A673 (cell line): ENCODE measurements around the gene MIEF2.

ENCODE experiments used
- EZH2 ChIP-seq: fragments of 200-600 bp; sonication (generic); IDR thresholded peaks from 2 replicates; pipeline ENCODE4 v1.6.1; 2017; ENCODE audit warnings: borderline replicate concordance, low read depth, mild to moderate bottlenecking, mixed read lengths, antibody characterized with exemption, low read length; ENCODE audit not compliant: poor library complexity, severe bottlenecking
- TF ChIP-seq, protein P1 (sequence below): fragments of 300-800, 200-600 bp; sonication (generic); conservative IDR thresholded peaks from 2 replicates; pipeline ENCODE4 v1.5.1; 2017; ENCODE audit warnings: low read depth, mild to moderate bottlenecking, antibody characterized with exemption, low read length, moderate library complexity, mixed read lengths

DNA sequence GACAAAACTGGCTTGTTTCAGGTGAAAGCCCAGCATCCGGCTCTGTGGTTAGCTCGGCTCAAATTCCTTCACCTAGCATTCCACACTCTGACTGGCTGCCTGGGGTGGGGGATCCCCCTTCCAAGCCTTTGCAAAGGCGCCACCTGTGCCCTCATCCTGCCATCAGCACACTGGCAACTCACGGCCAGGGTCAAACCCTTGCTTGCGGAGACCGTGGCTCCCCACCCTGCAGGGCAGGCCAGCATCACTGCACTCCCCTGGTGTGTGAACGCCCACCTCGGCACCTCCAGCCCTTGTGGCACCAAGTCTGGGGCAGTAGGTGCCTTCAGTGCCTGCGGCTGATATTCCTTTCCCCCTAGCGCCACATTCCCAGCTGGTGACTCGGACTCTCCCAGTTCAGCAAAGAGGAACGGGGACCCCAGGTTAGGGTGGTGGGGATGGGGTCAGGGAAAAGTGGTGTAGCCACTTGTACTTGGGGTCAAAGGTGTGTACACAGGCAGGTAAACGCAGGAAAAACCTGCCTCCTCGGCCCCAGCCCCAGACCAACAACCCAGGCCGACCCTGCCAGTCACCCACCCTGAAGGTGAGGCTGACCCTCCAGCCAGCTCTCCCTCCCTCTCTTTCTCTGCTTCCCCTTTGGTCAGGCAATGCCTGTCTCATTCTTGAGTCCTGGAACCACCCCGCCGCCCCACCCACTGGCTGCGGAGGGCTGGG is 3.0 kb upstream of the MIEF2 start:
- TF ChIP-seq, protein P1, sequence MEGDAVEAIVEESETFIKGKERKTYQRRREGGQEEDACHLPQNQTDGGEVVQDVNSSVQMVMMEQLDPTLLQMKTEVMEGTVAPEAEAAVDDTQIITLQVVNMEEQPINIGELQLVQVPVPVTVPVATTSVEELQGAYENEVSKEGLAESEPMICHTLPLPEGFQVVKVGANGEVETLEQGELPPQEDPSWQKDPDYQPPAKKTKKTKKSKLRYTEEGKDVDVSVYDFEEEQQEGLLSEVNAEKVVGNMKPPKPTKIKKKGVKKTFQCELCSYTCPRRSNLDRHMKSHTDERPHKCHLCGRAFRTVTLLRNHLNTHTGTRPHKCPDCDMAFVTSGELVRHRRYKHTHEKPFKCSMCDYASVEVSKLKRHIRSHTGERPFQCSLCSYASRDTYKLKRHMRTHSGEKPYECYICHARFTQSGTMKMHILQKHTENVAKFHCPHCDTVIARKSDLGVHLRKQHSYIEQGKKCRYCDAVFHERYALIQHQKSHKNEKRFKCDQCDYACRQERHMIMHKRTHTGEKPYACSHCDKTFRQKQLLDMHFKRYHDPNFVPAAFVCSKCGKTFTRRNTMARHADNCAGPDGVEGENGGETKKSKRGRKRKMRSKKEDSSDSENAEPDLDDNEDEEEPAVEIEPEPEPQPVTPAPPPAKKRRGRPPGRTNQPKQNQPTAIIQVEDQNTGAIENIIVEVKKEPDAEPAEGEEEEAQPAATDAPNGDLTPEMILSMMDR: no peak
- no peak for TF ChIP-seq EZH2
